Measurements from ENCODE around the gene KNG1.

Gene KNG1

DNA sequence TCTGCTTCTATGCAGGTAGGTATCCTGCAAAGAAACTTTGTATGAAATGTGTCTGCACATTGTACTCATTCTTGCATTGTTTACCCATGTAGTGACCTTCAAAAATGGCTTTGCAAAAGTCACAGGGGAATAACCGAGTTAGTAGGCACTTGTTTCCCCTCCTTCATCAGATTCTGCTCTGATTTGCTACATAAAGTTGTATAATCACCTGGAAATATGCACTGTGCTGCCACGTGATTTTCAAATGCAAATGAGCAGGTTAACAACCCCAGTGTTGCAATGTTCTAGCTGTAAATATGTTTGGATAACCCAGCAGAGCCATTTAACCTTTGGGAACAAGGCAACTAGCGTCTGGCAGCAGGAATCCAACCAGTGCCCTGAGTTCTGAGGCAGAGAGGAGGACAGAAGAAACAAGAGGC, at the start of gene KNG1:
Gene KNG1, plus strand, starts transcription at position 321 of the 419 bp plus-strand sequence. CDS start 184 bp downstream, outside the sequence.
- H2AFZ ChIP-seq (ENCODE audit: low read depth, low read length), result no peak within 1 kb of the TSS
- no peaks in the 10 kb centered on the region for H3K4me1 ChIP-seq (ENCODE audit: low read length)
- no peak within 1 kb of the TSS for H3K27ac ChIP-seq (ENCODE audit: low read length)
- H3K79me2 ChIP-seq (ENCODE audit: low read length), result no peaks in the 10 kb centered on the region
- H3K36me3 ChIP-seq (replicated peaks; ENCODE audit: low read depth, low read length), result no peaks in the 10 kb centered on the region
- TF ChIP-seq EZH2phosphoT487 (IDR thresholded peaks at IDR 0.05; ENCODE audit: low read depth), result no peak
- TF ChIP-seq, protein P1, sequence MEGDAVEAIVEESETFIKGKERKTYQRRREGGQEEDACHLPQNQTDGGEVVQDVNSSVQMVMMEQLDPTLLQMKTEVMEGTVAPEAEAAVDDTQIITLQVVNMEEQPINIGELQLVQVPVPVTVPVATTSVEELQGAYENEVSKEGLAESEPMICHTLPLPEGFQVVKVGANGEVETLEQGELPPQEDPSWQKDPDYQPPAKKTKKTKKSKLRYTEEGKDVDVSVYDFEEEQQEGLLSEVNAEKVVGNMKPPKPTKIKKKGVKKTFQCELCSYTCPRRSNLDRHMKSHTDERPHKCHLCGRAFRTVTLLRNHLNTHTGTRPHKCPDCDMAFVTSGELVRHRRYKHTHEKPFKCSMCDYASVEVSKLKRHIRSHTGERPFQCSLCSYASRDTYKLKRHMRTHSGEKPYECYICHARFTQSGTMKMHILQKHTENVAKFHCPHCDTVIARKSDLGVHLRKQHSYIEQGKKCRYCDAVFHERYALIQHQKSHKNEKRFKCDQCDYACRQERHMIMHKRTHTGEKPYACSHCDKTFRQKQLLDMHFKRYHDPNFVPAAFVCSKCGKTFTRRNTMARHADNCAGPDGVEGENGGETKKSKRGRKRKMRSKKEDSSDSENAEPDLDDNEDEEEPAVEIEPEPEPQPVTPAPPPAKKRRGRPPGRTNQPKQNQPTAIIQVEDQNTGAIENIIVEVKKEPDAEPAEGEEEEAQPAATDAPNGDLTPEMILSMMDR (IDR thresholded peaks at IDR 0.05; ENCODE audit: low read depth, low read length), result no peak
- no peaks in the 10 kb centered on the region for H3K9me3 ChIP-seq (ENCODE audit: insufficient read depth, low read length)
- H3K27me3 ChIP-seq (ENCODE audit: low read depth, low read length), result no peaks in the 10 kb centered on the region
- no peaks in the 10 kb centered on the region for H4K20me1 ChIP-seq (ENCODE audit: insufficient read depth, low read length)
- no peak within 1 kb of the TSS for H3K4me2 ChIP-seq (ENCODE audit: low read length)
- no peak within 1 kb of the TSS for H3K9ac ChIP-seq (ENCODE audit: low read length)
- H3K4me3 ChIP-seq (ENCODE audit: low read length), result no peak within 1 kb of the TSS

DNA sequence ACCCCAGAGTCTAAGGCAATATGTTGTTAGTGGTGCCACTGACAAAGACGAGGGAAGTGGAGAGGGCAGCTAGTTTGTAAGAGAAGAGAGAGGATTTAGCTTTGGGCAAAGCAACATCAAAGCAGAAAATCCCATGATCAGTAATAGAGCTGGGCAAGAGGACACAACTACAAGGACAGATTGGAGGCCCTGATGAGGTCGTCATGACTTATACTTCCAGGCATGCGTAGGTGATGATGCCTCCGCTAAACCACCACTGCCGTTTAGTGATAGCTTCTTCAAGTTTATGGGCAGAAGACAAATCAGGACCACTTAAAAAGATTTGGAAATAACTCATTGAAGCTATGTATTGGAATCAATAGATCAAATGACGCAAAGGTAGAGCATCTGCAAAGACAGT, 48.7 kb upstream of the KNG1 start:
- Histone ChIP-seq H3K4me3 (ENCODE audit: low read length) (no peak overlapping the region), H3K4me1 (ENCODE audit: low read length) (no peaks in the 10 kb centered on the region; the same call in 1 of the 2 replicates), H3K36me3 (replicated peaks; ENCODE audit: low read depth, low read length) (no peaks in the 10 kb centered on the region), H3K9me3 (ENCODE audit: insufficient read depth, low read length) (no peaks in the 10 kb centered on the region), H3K9ac (ENCODE audit: low read length) (no peak overlapping the region), H3K27me3 (ENCODE audit: low read depth, low read length) (peaks cover 8% of the 10 kb centered on the region), H4K20me1 (ENCODE audit: insufficient read depth, low read length) (no peaks in the 10 kb centered on the region), H3K4me2 (ENCODE audit: low read length) (no peak overlapping the region), H3K27ac (ENCODE audit: low read length) (no peak overlapping the region), H3K79me2 (ENCODE audit: low read length) (no peaks in the 10 kb centered on the region), H2AFZ (ENCODE audit: low read depth, low read length) (no peak overlapping the region)
- TF ChIP-seq, protein P1 (IDR thresholded peaks at IDR 0.05; ENCODE audit: low read depth, low read length), result no peak
- TF ChIP-seq EZH2phosphoT487 (IDR thresholded peaks at IDR 0.05; ENCODE audit: low read depth), result no peak

DNA sequence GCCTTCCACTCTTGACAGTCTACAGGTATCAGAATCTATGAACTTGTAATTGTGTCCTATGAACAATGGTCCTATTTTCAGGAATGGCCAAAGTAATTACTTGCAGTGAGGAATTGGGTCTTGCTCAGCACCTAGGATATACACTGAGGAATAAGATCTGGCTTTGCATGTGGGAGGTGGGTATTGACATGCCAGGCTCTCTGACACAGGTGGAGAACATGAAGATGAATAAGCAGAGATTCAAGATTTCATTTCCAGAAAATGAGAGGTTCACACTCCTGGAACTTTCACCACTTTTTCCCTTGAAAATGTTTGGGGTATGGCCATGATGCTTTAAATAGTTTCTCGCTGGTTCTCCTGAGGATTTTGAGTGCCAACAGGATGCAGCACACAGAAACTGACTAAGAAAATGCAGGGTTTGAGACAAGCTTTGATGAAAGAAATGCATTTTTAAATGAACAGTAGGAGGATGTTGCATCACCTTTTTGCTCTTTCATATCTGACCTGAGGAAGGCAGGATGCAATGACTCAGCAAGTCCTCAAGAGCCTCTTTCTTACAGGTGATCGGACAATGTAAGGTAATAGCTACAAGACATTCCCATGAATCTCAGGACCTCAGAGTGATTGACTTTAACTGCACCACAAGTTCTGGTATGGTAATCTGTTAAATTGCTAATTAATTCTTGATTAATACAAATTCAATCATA, 47.6 kb upstream of the KNG1 start:
- Histone ChIP-seq H3K9ac (ENCODE audit: low read length) (no peak overlapping the region), H3K79me2 (ENCODE audit: low read length) (no peaks in the 10 kb centered on the region), H3K36me3 (replicated peaks; ENCODE audit: low read depth, low read length) (no peaks in the 10 kb centered on the region), H3K4me1 (ENCODE audit: low read length) (no peaks in the 10 kb centered on the region; the same call in 1 of the 2 replicates), H3K27me3 (ENCODE audit: low read depth, low read length) (peaks cover 13% of the 10 kb centered on the region; the same call in 1 of the 2 replicates), H2AFZ (ENCODE audit: low read depth, low read length) (no peak overlapping the region), H3K4me3 (ENCODE audit: low read length) (no peak overlapping the region), H3K9me3 (ENCODE audit: insufficient read depth, low read length) (no peaks in the 10 kb centered on the region), H3K27ac (ENCODE audit: low read length) (no peak overlapping the region), H3K4me2 (ENCODE audit: low read length) (no peak overlapping the region), H4K20me1 (ENCODE audit: insufficient read depth, low read length) (no peaks in the 10 kb centered on the region)
- no peak for TF ChIP-seq EZH2phosphoT487 (IDR thresholded peaks at IDR 0.05; ENCODE audit: low read depth)
- TF ChIP-seq, protein P1 (IDR thresholded peaks at IDR 0.05; ENCODE audit: low read depth, low read length), result no peak

DNA sequence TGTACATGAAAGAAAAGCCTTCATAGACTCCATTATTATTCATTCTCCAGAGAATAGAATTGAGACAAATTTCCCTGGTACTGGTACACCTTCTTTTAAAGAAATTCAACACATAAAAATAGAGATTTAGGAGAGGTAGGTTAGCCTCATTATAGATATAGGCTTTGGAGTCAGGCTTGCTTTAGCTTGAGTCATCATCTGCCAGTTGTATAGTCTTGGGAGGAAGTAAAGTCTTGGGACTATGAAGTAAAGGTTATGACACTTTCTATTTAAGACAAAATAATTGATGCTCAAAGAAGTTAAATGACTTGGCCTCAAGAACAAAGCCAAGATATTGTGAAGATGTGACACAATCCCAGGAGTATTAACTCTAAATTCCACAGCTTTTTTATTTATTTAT, 47.0 kb upstream of the KNG1 start:
- no peaks in the 10 kb centered on the region for H3K9me3 ChIP-seq (ENCODE audit: insufficient read depth, low read length)
- no peaks in the 10 kb centered on the region for H4K20me1 ChIP-seq (ENCODE audit: insufficient read depth, low read length)
- no peak overlapping the region for H3K27ac ChIP-seq (ENCODE audit: low read length)
- no peaks in the 10 kb centered on the region for H3K36me3 ChIP-seq (replicated peaks; ENCODE audit: low read depth, low read length)
- H3K4me2 ChIP-seq (ENCODE audit: low read length), result no peak overlapping the region
- no peak overlapping the region for H3K9ac ChIP-seq (ENCODE audit: low read length)
- no peak overlapping the region for H2AFZ ChIP-seq (ENCODE audit: low read depth, low read length)
- no peaks in the 10 kb centered on the region; the same call in 1 of the 2 replicates for H3K4me1 ChIP-seq (ENCODE audit: low read length)
- H3K4me3 ChIP-seq (ENCODE audit: low read length), result no peak overlapping the region
- TF ChIP-seq EZH2phosphoT487 (IDR thresholded peaks at IDR 0.05; ENCODE audit: low read depth), result no peak
- TF ChIP-seq, protein P1 (IDR thresholded peaks at IDR 0.05; ENCODE audit: low read depth, low read length), result no peak
- no peaks in the 10 kb centered on the region for H3K79me2 ChIP-seq (ENCODE audit: low read length)
- H3K27me3 ChIP-seq (ENCODE audit: low read depth, low read length), result peaks cover 19% of the 10 kb centered on the region; the same call in 1 of the 2 replicates
